Keratinocyte (primary cell): ENCODE data around the gene CNKSR3. TPM values are rescaled to one million over a fixed set of nuclear protein-coding genes. Genes with fewer than 3 reads are reported as not detected.

Experiments used
- DNase-seq: peaks from one replicate; pipeline ENCODE4 v3.0.0-alpha.2; 2011; ENCODE audit warnings: low read depth, missing footprints, low spot score
- FAIRE-seq: peaks from 2 replicates; lab custom pipeline; 2011; peaks lifted over from hg19 to GRCh38; lab: Jason Lieb, UNC
- H2AFZ ChIP-seq: 2 replicates; pipeline ENCODE4 v1.6.0; 2012; ENCODE audit warnings: low read length, control low read depth, inconsistent platforms; ENCODE audit not compliant: control insufficient read depth
- H3K27ac ChIP-seq: 2 replicates; pipeline ENCODE4 v1.5.1; 2011; ENCODE audit warnings: low read length; ENCODE audit not compliant: control insufficient read depth, insufficient read depth
- H3K27me3 ChIP-seq: 3 replicates; pipeline ENCODE4 v1.6.0; 2011; ENCODE audit warnings: low read length; ENCODE audit not compliant: control insufficient read depth, insufficient read depth; ENCODE audit errors: extremely low read depth
- H3K36me3 ChIP-seq, 2 experiments: 2 replicates in 1 of 2; 3 replicates in 1 of 2; pipeline ENCODE4 v1.5.1; 2011; ENCODE audit warnings: low read length in 2 of 2, mild to moderate bottlenecking in 1 of 2; ENCODE audit not compliant: control insufficient read depth in 2 of 2, insufficient read depth in 2 of 2; ENCODE audit errors: extremely low read depth in 1 of 2
- H3K4me1 ChIP-seq: 3 replicates; pipeline ENCODE4 v1.5.1; 2011; ENCODE audit warnings: low read length; ENCODE audit not compliant: control insufficient read depth, insufficient read depth; ENCODE audit errors: extremely low read depth
- H3K4me2 ChIP-seq: 3 replicates; pipeline ENCODE4 v1.6.0; 2011; ENCODE audit warnings: low read depth, low read length; ENCODE audit not compliant: control insufficient read depth, insufficient read depth; ENCODE audit errors: extremely low read depth
- H3K4me3 ChIP-seq, 3 experiments: fragments of 200-600 bp in 1 of 3; sonication (generic) in 1 of 3; 2 replicates in 2 of 3; 3 replicates in 1 of 3; pipeline ENCODE4 v1.5.1; 2011 to 2016; ENCODE audit warnings: low read length in 3 of 3, mild to moderate bottlenecking in 3 of 3, control low read depth in 2 of 3, inconsistent platforms in 1 of 3, low read depth in 1 of 3, mixed read lengths in 1 of 3, mixed run types in 1 of 3, moderate library complexity in 1 of 3; ENCODE audit not compliant: control insufficient read depth in 2 of 3, insufficient read depth in 2 of 3; ENCODE audit errors: extremely low read depth in 1 of 3
- H3K79me2 ChIP-seq: 2 replicates; pipeline ENCODE4 v1.6.0; 2012; ENCODE audit warnings: low read length; ENCODE audit not compliant: control insufficient read depth, insufficient read depth
- H3K9ac ChIP-seq: 3 replicates; pipeline ENCODE4 v1.6.0; 2011; ENCODE audit warnings: low read length; ENCODE audit not compliant: control insufficient read depth, insufficient read depth; ENCODE audit errors: extremely low read depth
- H3K9me1 ChIP-seq: 3 replicates; pipeline ENCODE4 v1.6.0; 2011; ENCODE audit warnings: low read length; ENCODE audit not compliant: control insufficient read depth, insufficient read depth; ENCODE audit errors: extremely low read depth
- H3K9me3 ChIP-seq: 2 replicates; pipeline ENCODE4 v1.5.1; 2012; ENCODE audit warnings: low read depth, low read length; ENCODE audit not compliant: control insufficient read depth
- H4K20me1 ChIP-seq: 3 replicates; pipeline ENCODE4 v1.6.0; 2011; ENCODE audit warnings: low read length; ENCODE audit not compliant: control insufficient read depth, insufficient read depth; ENCODE audit errors: extremely low read depth
- EZH2 ChIP-seq: IDR thresholded peaks from one replicate; pipeline ENCODE4 v1.6.1; 2012; ENCODE audit warnings: inconsistent platforms, mild to moderate bottlenecking, low read length, moderate library complexity
- dilution Hi-C: fragments of 300-500 bp; cut with MboI; formaldehyde crosslinking; loops from one replicate; pipeline ENCODE4 v1.7.0; 2020; ENCODE audit warnings: low sequenced_read_pairs; ENCODE audit not compliant: extremely low pct_ligation_motif_present
- polyA plus RNA-seq, 5 experiments: library from polyadenylated mRNA; depleted of rRNA in 3 of 5; stranded (reverse) in 3 of 5; stranded (forward) in 1 of 5; unstranded in 1 of 5; fragments of >200 nt; gene quantifications; 1 replicate in 1 of 5; 2 replicates in 3 of 5; 3 replicates in 1 of 5; pipeline versions ENCODE4 v1.2.1 to v1.2.3, GENCODE V29; 2011 to 2012; ENCODE audit warnings: missing spikeins in 2 of 5, low read depth in 1 of 5, low replicate concordance in 1 of 5
- TF ChIP-seq, protein P1 (sequence below), 3 experiments: IDR thresholded peaks in 1 of 3; conservative IDR thresholded peaks in 1 of 3; optimal IDR thresholded peaks in 1 of 3; 2 replicates in 2 of 3; 3 replicates in 1 of 3; pipeline versions ENCODE3 to v1.5.1; 2011; ENCODE audit warnings: low read length in 3 of 3, mild to moderate bottlenecking in 3 of 3, moderate library complexity in 2 of 3, control low read depth in 1 of 3, inconsistent platforms in 1 of 3; ENCODE audit not compliant: insufficient read depth in 2 of 3; ENCODE audit errors: extremely low read depth in 1 of 3

Gene CNKSR3
- polyA plus RNA-seq, 1 donor (not counting 4 experiments of a cell fraction or from before 2014, with no cell fraction given) = 2.0 TPM

DNA sequence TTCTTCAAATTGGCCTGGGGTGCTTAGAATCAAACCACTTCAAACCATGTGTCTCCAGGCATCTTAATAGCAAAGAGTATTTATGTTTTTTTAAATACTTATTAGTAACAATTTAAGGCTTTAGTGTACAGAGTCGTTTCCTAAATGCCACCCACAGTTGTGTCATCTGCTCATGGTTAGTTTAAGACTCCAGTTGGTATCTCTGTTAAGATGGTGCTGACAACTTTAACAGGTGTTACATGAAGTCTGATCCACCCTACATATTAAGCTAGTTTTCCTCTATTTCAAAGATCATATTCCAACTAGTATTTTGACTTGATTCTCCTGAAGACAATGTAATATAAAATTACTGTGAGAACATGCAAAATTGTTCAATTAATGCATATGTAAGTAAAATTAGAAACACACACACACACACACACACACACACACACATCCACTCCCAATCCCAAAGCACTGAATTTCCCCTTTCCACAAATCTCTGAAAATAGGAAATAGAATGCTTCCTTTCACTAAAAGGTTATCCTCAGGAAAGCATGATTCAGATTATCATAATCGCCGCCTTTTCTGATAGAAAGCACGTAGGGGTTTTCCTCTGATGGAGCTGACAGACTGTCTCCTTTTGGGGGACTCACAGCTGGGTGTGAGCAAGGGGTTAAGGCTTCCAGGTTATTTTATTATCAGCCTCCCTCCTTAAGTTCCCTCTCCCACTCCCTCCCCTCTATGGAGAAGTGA, 10.5 kb downstream of the CNKSR3 start:
- Histone ChIP-seq H3K36me3 (no peaks in the 10 kb centered on the region), H4K20me1 (no peaks in the 10 kb centered on the region), H3K9me3 (no peaks in the 10 kb centered on the region), H3K4me3 (no peak overlapping the region), H2AFZ (no peak overlapping the region), H3K27me3 (no peaks in the 10 kb centered on the region), H3K9me1 (no peaks in the 10 kb centered on the region), H3K27ac (no peak overlapping the region), H3K79me2 (no peaks in the 10 kb centered on the region), H3K9ac (no peak overlapping the region), H3K4me2 (no peak overlapping the region), H3K4me1 (no peaks in the 10 kb centered on the region)
- dilution Hi-C loops = no loop called here
- DNase-seq (no peak), FAIRE-seq (no peak)
- TF ChIP-seq, protein P1, sequence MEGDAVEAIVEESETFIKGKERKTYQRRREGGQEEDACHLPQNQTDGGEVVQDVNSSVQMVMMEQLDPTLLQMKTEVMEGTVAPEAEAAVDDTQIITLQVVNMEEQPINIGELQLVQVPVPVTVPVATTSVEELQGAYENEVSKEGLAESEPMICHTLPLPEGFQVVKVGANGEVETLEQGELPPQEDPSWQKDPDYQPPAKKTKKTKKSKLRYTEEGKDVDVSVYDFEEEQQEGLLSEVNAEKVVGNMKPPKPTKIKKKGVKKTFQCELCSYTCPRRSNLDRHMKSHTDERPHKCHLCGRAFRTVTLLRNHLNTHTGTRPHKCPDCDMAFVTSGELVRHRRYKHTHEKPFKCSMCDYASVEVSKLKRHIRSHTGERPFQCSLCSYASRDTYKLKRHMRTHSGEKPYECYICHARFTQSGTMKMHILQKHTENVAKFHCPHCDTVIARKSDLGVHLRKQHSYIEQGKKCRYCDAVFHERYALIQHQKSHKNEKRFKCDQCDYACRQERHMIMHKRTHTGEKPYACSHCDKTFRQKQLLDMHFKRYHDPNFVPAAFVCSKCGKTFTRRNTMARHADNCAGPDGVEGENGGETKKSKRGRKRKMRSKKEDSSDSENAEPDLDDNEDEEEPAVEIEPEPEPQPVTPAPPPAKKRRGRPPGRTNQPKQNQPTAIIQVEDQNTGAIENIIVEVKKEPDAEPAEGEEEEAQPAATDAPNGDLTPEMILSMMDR (optimal IDR thresholded peaks at IDR 0.05 in 1 of 3, IDR thresholded peaks at IDR 0.05 in 1 of 3, conservative IDR thresholded peaks at IDR 0.05 in 1 of 3; ENCODE audit: extremely low read depth in 1 of 3, insufficient read depth in 2 of 3, low read length in 3 of 3) = no peak
- no peak for TF ChIP-seq EZH2

DNA sequence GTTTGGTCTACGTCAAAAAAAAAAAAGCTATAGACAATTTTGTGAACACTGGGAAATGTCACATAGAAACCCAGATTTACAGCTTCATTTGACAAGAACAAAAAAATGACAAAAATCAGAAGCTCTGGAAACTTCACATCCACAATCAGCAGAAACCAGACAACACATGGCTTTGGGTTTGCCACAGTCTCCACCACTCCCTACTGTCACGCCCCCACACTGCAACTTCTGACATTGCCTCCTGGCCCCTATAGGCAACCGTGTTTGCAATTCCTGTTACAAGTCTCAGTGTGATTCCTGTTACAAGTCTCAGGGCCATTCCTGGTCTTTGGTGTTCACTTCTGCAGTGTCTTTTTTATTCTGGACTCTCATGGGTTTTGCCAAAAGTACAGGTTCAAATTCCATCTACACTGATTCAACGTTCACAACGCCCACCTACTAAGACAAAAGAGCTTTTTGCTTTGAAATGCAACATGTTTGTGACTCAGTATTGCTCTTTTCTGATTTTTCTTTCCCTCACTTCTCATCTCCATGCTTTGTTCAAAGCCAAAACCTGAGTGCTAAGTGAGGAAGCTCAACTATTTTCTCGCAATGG, 12.0 kb downstream of the CNKSR3 start:
- DNase-seq (no peak), FAIRE-seq (no peak)
- Histone ChIP-seq H3K27ac (no peak overlapping the region), H3K9ac (no peak overlapping the region), H2AFZ (no peak overlapping the region), H3K4me2 (no peak overlapping the region), H3K36me3 (no peaks in the 10 kb centered on the region), H4K20me1 (no peaks in the 10 kb centered on the region), H3K9me1 (no peaks in the 10 kb centered on the region), H3K4me1 (no peaks in the 10 kb centered on the region), H3K9me3 (no peaks in the 10 kb centered on the region), H3K79me2 (no peaks in the 10 kb centered on the region), H3K27me3 (no peaks in the 10 kb centered on the region), H3K4me3 (no peak overlapping the region)
- dilution Hi-C loops = no loop called here
- TF ChIP-seq, protein P1 (optimal IDR thresholded peaks at IDR 0.05 in 1 of 3, IDR thresholded peaks at IDR 0.05 in 1 of 3, conservative IDR thresholded peaks at IDR 0.05 in 1 of 3; ENCODE audit: extremely low read depth in 1 of 3, insufficient read depth in 2 of 3, low read length in 3 of 3) = no peak
- no peak for TF ChIP-seq EZH2
